ENCODE data around the gene SPEG. TPM values are rescaled to one million over a fixed set of nuclear protein-coding genes. Genes with fewer than 3 reads are reported as not detected.

Gene SPEG
- total RNA-seq, 1 experiment from 2014 or later = 23.3 TPM

DNA sequence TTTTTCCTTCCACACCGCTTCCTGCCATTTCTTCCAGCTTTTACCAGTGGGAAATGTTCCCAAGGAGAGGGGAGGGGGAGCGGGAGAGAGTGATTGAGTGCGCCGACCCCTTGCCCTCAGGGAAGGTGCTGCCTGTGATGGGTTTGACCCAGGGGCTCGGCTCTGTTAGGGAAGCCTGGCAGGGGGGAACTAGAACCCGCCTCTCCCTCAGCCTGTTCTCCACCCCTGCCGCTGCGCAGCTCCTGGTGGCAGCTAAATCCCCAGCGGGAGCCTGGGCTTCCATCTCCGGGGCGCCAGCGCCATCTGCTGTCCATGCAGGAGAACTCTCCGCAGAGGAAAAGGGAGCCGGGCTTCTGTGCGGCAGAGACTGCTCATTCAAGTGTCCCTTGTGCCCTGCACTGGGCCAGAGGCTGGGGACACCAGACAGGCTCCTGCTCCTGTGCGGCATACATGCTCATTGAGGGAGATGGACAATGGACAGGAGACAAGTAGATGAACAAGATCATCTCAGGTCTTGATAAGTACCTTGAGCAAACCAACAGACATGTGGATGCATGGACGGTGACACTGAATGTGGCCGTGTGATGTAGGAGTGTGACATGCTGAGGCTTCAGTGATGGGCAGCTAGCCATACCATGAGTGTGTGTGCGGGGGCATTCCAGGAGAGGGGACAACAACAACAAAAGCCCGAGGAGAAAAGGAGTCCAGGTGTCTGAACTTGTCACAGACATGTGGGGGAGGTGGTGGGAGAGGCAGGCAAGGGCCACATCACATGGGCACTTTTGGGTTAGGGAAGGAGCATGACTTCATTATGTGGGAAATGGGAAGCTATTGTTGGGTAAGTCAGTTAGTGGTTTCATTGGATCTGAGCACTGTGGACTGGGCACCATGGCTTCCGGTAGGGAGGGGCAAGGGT is 95.7 kb downstream of the SPEG start:
- Mint-ChIP-seq H3K27me3 (ENCODE audit: insufficient read depth, unreplicated experiment) (peaks cover 64% of the 10 kb centered on the region), H3K9me3 (ENCODE audit: unreplicated experiment) (no peaks in the 10 kb centered on the region), H3K4me1 (ENCODE audit: insufficient read depth, unreplicated experiment) (no peaks in the 10 kb centered on the region), H3K4me3 (ENCODE audit: unreplicated experiment) (no peak overlapping the region), H3K36me3 (ENCODE audit: insufficient read depth, unreplicated experiment) (no peaks in the 10 kb centered on the region), H3K27ac (ENCODE audit: low read depth, unreplicated experiment) (no peak overlapping the region)
- TF ChIP-seq, protein P1, sequence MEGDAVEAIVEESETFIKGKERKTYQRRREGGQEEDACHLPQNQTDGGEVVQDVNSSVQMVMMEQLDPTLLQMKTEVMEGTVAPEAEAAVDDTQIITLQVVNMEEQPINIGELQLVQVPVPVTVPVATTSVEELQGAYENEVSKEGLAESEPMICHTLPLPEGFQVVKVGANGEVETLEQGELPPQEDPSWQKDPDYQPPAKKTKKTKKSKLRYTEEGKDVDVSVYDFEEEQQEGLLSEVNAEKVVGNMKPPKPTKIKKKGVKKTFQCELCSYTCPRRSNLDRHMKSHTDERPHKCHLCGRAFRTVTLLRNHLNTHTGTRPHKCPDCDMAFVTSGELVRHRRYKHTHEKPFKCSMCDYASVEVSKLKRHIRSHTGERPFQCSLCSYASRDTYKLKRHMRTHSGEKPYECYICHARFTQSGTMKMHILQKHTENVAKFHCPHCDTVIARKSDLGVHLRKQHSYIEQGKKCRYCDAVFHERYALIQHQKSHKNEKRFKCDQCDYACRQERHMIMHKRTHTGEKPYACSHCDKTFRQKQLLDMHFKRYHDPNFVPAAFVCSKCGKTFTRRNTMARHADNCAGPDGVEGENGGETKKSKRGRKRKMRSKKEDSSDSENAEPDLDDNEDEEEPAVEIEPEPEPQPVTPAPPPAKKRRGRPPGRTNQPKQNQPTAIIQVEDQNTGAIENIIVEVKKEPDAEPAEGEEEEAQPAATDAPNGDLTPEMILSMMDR (IDR thresholded peaks at IDR 0.05; ENCODE audit: unreplicated experiment) = peak; percentile 97
- intact Hi-C loops (cut with micrococcal nuclease) = loop anchor here (1.0 kb wide), 5 partner anchors 21 to 127 kb away; partner anchors contain the start of gene GMPPA
- ChIA-PET POLR2A (interaction anchor here (0.8 to 1.6 kb wide), 6 partner anchors 32 to 127 kb away, joined by 3 to 14 read pairs (median 3); partner anchors contain the start of gene GMPPA), CTCF (interaction anchor here (0.5 to 11.3 kb wide), 62 partner anchors 8 to 1965 kb away, joined by 3 to 287 read pairs (median 4); partner anchors contain the start of genes DES, GMPPA and TMEM198)
- no TSS peak for BruUV-seq (replicated peaks)
- DNase-seq (ENCODE audit: unreplicated experiment) = peak; percentile 76

DNA sequence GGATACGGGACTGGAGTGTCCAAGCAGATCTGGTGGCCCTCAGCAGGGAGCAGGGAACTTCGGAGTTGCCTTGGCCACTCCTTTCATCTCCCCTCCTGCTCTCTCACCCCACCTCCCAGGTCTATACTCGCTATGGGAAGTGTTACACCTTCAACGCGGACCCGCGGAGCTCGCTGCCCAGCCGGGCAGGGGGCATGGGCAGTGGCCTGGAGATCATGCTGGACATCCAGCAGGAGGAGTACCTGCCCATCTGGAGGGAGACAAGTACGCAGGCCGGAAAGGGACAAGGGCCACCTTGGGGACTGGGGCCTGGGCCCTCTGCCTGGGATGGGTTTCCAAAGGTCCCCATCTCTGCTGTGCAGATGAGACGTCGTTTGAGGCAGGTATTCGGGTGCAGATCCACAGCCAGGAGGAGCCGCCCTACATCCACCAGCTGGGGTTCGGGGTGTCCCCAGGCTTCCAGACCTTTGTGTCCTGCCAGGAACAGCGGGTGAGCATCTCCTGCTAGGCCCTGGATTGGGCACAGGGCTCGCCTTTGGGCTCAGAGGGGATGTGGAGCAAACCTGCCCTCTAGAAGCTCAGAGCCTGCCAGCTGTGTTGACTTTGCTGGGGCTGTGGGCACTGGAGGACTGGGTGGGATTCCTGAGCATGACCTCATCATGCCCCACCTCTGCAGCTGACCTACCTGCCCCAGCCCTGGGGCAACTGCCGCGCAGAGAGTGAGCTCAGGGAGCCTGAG is 97.2 kb downstream of the SPEG start:
- Mint-ChIP-seq H3K9me3 (ENCODE audit: unreplicated experiment) (no peaks in the 10 kb centered on the region), H3K4me3 (ENCODE audit: unreplicated experiment) (no peak overlapping the region), H3K27me3 (ENCODE audit: insufficient read depth, unreplicated experiment) (peaks cover 49% of the 10 kb centered on the region), H3K36me3 (ENCODE audit: insufficient read depth, unreplicated experiment) (no peaks in the 10 kb centered on the region), H3K4me1 (ENCODE audit: insufficient read depth, unreplicated experiment) (no peaks in the 10 kb centered on the region), H3K27ac (ENCODE audit: low read depth, unreplicated experiment) (no peak overlapping the region)
- TF ChIP-seq, protein P1 (IDR thresholded peaks at IDR 0.05; ENCODE audit: unreplicated experiment) = no peak
- ChIA-PET CTCF (interaction anchor here (0.8 to 11.3 kb wide), 13 partner anchors 9 to 521 kb away, joined by 3 to 287 read pairs (median 8); no protein-coding TSS in a partner anchor), POLR2A (interaction anchor here (0.6 kb wide), 2 partner anchors 159 to 377 kb away, joined by 3 to 4 read pairs; no protein-coding TSS in a partner anchor)
- DNase-seq (ENCODE audit: unreplicated experiment) = no peak
- intact Hi-C loops (cut with micrococcal nuclease) = no loop called here
- no TSS peak for BruUV-seq (replicated peaks)

DNA sequence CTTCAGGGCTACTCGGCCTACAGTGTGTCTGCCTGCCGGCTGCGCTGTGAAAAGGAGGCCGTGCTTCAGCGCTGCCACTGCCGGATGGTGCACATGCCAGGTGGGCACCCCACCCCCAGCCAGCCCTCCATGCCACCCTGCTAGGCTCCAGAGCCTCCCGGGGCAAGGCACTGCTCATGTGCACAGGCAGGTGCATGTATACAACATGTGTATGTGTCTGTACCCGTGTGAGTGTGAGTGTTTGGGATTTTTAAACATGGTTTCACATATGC is 97.7 kb downstream of the SPEG start:
- H3K4me3 Mint-ChIP-seq (ENCODE audit: unreplicated experiment) = no peak overlapping the region
- no peaks in the 10 kb centered on the region for H3K9me3 Mint-ChIP-seq (ENCODE audit: unreplicated experiment)
- ChIA-PET CTCF (interaction anchor here (0.9 to 11.3 kb wide), 3 partner anchors 9 to 131 kb away, joined by 4 to 287 read pairs (median 39); no protein-coding TSS in a partner anchor), POLR2A (interaction anchor here (0.6 kb wide), 1 partner anchor 159 kb away, joined by 4 read pairs; no protein-coding TSS in a partner anchor)
- TF ChIP-seq, protein P1 (IDR thresholded peaks at IDR 0.05; ENCODE audit: unreplicated experiment) = no peak
- H3K27ac Mint-ChIP-seq (ENCODE audit: low read depth, unreplicated experiment) = no peak overlapping the region
- H3K27me3 Mint-ChIP-seq (ENCODE audit: insufficient read depth, unreplicated experiment) = peaks cover 44% of the 10 kb centered on the region
- intact Hi-C loops (cut with micrococcal nuclease) = no loop called here
- no peaks in the 10 kb centered on the region for H3K36me3 Mint-ChIP-seq (ENCODE audit: insufficient read depth, unreplicated experiment)
- no TSS peak for BruUV-seq (replicated peaks)
- no peaks in the 10 kb centered on the region for H3K4me1 Mint-ChIP-seq (ENCODE audit: insufficient read depth, unreplicated experiment)
- DNase-seq (ENCODE audit: unreplicated experiment) = no peak

Data from MCF 10A (cell line).